ENCODE data around the gene XXYLT1. TPM values are rescaled to one million over a fixed set of nuclear protein-coding genes. Genes with fewer than 3 reads are reported as not detected.

XXYLT1 gene
- total RNA-seq, 1 donor from 2014 or later: 9.8 TPM

DNA sequence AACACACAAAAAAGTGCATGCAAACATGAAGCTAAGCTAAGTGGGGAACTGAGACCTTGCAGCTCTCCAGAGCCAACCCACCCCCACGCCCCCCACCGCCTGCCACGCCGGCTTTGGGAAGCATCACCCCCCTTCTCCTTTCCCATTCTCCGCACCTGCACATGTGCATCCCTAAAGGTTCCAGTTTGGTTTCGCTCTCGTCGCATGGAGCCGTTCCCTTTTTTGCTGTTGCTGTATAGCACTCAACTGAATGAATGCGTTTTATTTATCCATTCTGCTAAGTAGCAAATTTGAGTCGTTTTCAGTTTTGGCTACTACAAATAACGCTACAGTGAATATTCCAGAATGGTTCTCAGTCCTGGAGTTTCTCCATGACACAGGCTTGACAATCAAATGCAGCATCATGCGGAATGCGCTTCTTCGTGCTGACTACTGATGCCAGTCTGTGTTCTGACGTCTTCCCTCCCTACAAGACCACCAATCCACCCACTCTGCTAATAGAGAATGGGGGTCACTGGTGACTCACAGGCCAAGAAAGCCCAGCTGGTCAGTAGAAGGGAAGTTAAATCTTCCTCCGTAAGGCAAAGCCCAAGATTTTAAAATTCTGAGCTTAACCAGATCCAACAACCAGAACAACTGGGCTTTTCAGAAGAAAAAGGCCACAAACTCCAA lies 115.3 kb downstream of the XXYLT1 start:
- TF ChIP-seq, protein P1, sequence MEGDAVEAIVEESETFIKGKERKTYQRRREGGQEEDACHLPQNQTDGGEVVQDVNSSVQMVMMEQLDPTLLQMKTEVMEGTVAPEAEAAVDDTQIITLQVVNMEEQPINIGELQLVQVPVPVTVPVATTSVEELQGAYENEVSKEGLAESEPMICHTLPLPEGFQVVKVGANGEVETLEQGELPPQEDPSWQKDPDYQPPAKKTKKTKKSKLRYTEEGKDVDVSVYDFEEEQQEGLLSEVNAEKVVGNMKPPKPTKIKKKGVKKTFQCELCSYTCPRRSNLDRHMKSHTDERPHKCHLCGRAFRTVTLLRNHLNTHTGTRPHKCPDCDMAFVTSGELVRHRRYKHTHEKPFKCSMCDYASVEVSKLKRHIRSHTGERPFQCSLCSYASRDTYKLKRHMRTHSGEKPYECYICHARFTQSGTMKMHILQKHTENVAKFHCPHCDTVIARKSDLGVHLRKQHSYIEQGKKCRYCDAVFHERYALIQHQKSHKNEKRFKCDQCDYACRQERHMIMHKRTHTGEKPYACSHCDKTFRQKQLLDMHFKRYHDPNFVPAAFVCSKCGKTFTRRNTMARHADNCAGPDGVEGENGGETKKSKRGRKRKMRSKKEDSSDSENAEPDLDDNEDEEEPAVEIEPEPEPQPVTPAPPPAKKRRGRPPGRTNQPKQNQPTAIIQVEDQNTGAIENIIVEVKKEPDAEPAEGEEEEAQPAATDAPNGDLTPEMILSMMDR (IDR thresholded peaks at IDR 0.05): no peak
- H3K36me3 ChIP-seq: no peaks in the 10 kb centered on the region
- H3K9me3 ChIP-seq: no peaks in the 10 kb centered on the region
- intact Hi-C loops (cut with DNase I): no loop called here
- peaks cover 58% of the 10 kb centered on the region for H3K4me1 ChIP-seq
- DNase-seq (no peak), ATAC-seq (no peak)
- H3K4me3 ChIP-seq: no peak overlapping the region
- H3K27me3 ChIP-seq: no peaks in the 10 kb centered on the region
- peak overlapping the region; percentile 82 for H3K27ac ChIP-seq

DNA sequence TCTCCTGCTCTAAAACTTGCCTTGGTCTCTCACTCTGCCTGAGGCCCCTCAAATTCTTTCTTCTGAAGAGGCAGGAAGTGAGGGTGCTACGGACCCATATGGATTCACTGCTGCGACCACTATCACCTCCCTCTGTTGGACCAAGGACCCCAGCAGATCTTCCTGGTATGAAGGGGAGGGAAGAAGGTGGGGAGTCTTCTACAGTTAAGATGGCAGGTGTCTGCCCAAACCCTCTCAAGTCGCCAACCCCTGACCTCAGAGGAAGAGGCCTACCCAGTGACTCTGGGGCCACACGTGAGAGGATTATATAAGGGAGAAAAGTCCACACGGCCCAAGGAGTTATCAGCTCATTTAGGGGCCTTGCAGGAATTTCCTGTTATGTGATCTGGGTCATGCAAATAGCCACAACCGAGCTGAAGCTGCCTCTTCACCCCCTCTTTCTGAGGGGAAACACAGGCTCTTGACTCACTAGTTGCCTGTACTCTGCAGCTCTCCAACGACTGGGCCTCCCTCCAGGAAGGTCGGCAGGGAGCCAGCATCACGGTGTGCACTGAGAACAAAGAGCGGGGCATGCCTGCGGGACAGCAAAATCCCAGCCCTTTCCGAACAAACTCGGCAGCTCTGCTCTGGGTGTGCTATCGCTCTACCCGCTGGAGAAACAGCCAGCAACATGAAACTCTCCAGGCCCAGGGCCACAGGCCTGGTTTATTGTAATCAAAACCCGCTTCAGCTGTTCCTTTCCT lies 116.0 kb downstream of the XXYLT1 start:
- no peaks in the 10 kb centered on the region for H3K9me3 ChIP-seq
- TF ChIP-seq, protein P1 (IDR thresholded peaks at IDR 0.05): no peak
- H3K4me3 ChIP-seq: no peak overlapping the region
- DNase-seq (peak; percentile 93), ATAC-seq (peak; percentile 73)
- no peaks in the 10 kb centered on the region for H3K27me3 ChIP-seq
- peaks cover 55% of the 10 kb centered on the region for H3K4me1 ChIP-seq
- H3K27ac ChIP-seq: peak overlapping the region; percentile 82
- intact Hi-C loops (cut with DNase I): no loop called here
- no peaks in the 10 kb centered on the region for H3K36me3 ChIP-seq

DNA sequence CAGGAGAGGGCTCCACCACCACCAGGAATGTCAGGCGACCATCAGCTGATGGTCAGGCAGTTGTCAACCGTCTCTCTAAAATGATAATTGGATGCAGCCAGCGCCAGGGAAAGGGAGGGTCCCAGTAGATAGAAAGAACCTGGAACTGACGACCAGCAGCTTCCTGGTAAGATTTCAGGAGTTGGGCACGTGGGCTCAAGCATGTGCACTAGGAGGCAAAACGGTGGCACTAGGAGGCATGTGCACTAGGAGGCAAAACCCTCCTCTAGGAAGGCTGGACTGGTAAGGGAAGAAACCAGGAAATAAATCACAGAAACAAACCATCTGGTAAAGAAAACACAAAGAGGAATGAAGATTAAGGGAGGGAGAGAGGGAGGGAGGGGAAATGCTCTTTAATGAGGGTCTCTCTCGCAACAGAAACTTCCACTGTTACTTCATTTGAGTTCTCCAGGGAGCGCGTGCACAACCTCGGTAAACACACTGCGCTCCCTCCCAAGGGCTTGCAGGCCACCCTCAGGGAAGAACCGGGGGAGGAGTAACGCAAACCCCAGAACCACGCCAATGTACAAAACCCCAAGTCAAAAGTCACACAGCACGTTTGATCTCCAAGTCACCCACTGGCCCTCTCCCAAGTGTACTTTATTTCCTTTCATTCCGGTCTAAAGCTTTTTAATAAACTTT lies 116.7 kb downstream of the XXYLT1 start:
- peak overlapping the region; percentile 82 for H3K27ac ChIP-seq
- H3K36me3 ChIP-seq: no peaks in the 10 kb centered on the region
- TF ChIP-seq, protein P1 (IDR thresholded peaks at IDR 0.05): no peak
- ATAC-seq (no peak), DNase-seq (no peak)
- H3K4me3 ChIP-seq: no peak overlapping the region
- intact Hi-C loops (cut with DNase I): no loop called here
- H3K4me1 ChIP-seq: peaks cover 60% of the 10 kb centered on the region
- no peaks in the 10 kb centered on the region for H3K27me3 ChIP-seq
- no peaks in the 10 kb centered on the region for H3K9me3 ChIP-seq

DNA sequence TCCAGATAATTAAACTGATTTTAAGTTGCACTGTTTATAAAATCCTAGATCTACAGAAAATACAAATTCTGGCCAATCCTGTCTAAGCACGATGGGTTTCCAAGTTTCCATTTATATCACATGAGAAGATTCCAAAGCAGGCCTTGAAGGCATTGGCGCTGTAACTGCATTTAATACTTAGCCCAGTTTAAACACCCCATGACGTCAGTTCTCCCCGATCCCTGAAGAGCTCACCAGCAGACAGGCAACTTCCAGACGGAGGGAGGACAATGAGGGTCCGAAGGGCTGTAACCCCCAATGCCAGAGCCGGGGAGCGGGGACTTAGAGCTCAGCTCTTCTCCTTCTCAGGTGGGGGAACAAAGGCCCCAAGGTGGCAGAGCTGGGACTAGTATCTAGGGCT lies 117.3 kb downstream of the XXYLT1 start:
- ATAC-seq: no peak
- peak overlapping the region; percentile 82 for H3K27ac ChIP-seq
- no peak overlapping the region for H3K4me3 ChIP-seq
- no peaks in the 10 kb centered on the region for H3K9me3 ChIP-seq
- no peak for DNase-seq
- TF ChIP-seq, protein P1 (IDR thresholded peaks at IDR 0.05): no peak
- intact Hi-C loops (cut with DNase I): no loop called here
- peaks cover 66% of the 10 kb centered on the region for H3K4me1 ChIP-seq
- no peaks in the 10 kb centered on the region for H3K36me3 ChIP-seq
- H3K27me3 ChIP-seq: no peaks in the 10 kb centered on the region

DNA sequence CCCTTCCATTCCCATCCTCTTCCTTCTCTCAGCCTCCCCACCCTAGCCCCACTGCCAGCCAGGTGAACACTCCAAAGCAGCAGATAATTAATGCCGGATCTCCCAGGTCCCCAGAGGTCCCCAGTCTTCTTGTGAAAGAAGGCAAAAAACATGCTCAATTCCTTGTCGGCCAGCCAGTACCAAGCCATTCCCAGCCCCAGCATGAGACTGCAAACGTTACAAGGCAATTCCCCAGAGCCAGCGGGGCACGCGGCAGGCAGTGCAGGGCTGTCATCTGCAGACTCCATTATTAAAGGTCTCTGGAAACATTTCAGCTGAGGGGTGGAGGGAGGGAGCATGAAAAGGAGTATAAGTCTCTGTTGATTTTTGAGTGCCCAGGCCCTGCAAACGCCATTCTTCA lies 117.8 kb downstream of the XXYLT1 start:
- Histone ChIP-seq H3K4me1 (peaks cover 71% of the 10 kb centered on the region), H3K4me3 (no peak overlapping the region), H3K27me3 (no peaks in the 10 kb centered on the region), H3K27ac (peak overlapping the region; percentile 28), H3K9me3 (no peaks in the 10 kb centered on the region), H3K36me3 (no peaks in the 10 kb centered on the region)
- ATAC-seq: no peak
- DNase-seq: no peak
- intact Hi-C loops (cut with DNase I): no loop called here
- TF ChIP-seq, protein P1 (IDR thresholded peaks at IDR 0.05): no peak
